Measurements from ENCODE around the gene RGMB.

DNA sequence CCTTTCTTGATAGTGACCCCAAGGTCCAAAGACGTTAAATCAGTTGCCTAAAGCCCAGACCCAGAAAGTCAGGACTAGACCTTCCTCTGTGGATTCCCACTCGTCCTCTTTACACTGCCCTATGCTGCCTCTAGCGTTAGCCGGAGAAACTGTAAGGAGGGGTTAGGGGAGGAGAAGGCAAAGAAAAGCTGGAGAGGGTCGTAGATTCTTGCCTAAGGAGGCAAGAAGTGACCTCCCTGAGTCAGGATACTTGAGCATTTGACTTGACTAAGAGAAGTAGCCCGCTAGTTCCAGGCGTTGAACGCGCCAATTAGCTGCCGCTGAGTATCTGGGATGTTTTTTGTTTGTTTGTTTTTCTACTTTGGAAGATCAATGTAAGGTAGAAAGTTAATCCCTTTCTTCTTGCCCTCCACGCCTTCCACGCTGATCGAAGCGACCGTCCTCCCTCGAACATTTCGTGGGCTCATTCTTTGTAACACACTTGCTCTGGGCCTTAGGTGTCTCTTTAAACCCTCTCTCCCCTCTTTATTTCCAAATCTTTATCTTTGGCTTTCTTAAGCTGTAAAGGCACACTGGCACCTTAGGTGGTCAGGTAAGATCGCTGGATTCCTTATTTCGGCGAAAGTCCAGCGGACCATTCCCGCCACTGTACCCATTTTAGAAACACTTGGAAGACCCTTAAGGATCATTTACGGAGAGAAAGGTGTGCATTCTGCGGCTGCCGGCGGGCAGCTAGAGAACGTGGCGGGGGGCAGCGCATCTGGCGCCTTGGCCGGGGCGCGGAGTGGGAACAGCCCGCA is 5.1 kb upstream of the RGMB start:
- peak; percentile 97 for TF ChIP-seq CTCF (IDR thresholded peaks at IDR 0.05)
- TF ChIP-seq REST (IDR thresholded peaks at IDR 0.05; ENCODE audit: low read depth, low read length): no peak
- TF ChIP-seq, protein P1, sequence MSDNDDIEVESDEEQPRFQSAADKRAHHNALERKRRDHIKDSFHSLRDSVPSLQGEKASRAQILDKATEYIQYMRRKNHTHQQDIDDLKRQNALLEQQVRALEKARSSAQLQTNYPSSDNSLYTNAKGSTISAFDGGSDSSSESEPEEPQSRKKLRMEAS (IDR thresholded peaks at IDR 0.05; ENCODE audit: low read depth): no peak
- TF ChIP-seq EP300 (IDR thresholded peaks at IDR 0.05; ENCODE audit: borderline replicate concordance in 1 of 2, low read depth in 1 of 2, low read length in 1 of 2): no peak
- no peak for TF ChIP-seq GABPA (IDR thresholded peaks at IDR 0.05; ENCODE audit: low read depth)
- TF ChIP-seq, protein P2, sequence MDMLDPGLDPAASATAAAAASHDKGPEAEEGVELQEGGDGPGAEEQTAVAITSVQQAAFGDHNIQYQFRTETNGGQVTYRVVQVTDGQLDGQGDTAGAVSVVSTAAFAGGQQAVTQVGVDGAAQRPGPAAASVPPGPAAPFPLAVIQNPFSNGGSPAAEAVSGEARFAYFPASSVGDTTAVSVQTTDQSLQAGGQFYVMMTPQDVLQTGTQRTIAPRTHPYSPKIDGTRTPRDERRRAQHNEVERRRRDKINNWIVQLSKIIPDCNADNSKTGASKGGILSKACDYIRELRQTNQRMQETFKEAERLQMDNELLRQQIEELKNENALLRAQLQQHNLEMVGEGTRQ (IDR thresholded peaks at IDR 0.05; ENCODE audit: borderline replicate concordance, low read depth, low read length): no peak
- TF ChIP-seq, protein P3, sequence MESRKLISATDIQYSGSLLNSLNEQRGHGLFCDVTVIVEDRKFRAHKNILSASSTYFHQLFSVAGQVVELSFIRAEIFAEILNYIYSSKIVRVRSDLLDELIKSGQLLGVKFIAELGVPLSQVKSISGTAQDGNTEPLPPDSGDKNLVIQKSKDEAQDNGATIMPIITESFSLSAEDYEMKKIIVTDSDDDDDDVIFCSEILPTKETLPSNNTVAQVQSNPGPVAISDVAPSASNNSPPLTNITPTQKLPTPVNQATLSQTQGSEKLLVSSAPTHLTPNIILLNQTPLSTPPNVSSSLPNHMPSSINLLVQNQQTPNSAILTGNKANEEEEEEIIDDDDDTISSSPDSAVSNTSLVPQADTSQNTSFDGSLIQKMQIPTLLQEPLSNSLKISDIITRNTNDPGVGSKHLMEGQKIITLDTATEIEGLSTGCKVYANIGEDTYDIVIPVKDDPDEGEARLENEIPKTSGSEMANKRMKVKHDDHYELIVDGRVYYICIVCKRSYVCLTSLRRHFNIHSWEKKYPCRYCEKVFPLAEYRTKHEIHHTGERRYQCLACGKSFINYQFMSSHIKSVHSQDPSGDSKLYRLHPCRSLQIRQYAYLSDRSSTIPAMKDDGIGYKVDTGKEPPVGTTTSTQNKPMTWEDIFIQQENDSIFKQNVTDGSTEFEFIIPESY (IDR thresholded peaks at IDR 0.05; ENCODE audit: borderline replicate concordance, low read depth): no peak
- no peak for TF ChIP-seq RFX5 (IDR thresholded peaks at IDR 0.05; ENCODE audit: low read length)
- no peak for TF ChIP-seq SIN3A (IDR thresholded peaks at IDR 0.05; ENCODE audit: borderline replicate concordance, low read depth, low read length)
- TF ChIP-seq POLR2AphosphoS5 (IDR thresholded peaks at IDR 0.05; ENCODE audit: low read depth, low read length): 0 out of 2 replicates have a peak, but pooled peaks have one; percentile 30
- peak; percentile 34; the same call in 1 of the 2 replicates for TF ChIP-seq TAF1 (IDR thresholded peaks at IDR 0.05; ENCODE audit: borderline replicate concordance, low read depth, low read length)
- no peak for TF ChIP-seq USF1 (IDR thresholded peaks at IDR 0.05; ENCODE audit: borderline replicate concordance, low read depth)
